A549 (cell line): ENCODE data around the gene EVC.

ENCODE experiments used
- CTCF ChIP-seq: fragments of >200 bp; sonication (Bioruptor Twin); formaldehyde crosslinking; IDR thresholded peaks from 3 replicates; pipeline ENCODE4 v1.5.1; 2016
- ESRRA ChIP-seq: fragments of 150-350 bp; IDR thresholded peaks from 2 replicates; pipeline ENCODE4 v1.6.1; 2014; ENCODE audit warnings: mild to moderate bottlenecking, low read length, borderline replicate concordance
- POLR2A ChIP-seq: IDR thresholded peaks from 2 replicates; pipeline ENCODE4 v1.6.1; 2012; ENCODE audit warnings: mild to moderate bottlenecking, low read length

GRCh38 chr4:5773271-5773555 is 62.2 kb downstream of the EVC start:
- TF ChIP-seq CTCF, result no peak
- TF ChIP-seq POLR2A, result no peak
- no peak for TF ChIP-seq ESRRA
